GM18508 (cell line): ENCODE measurements around the gene METAP2.
"Not testable (repeated sequence)": the region's sequence is repeated elsewhere in the genome, so short reads cannot be mapped to it uniquely, and the experiment has no call there.

Experiments
- ATAC-seq: cut with Tn5 transposase; IDR thresholded peaks from one replicate; pipeline ENCODE4 v1.9.1; 2021; ENCODE audit warnings: moderate number of reproducible peaks; ENCODE audit not compliant: insufficient read depth, unreplicated experiment

The METAP2 gene

GRCh38 chr12:95462081-95462480, 11.9 kb upstream of the METAP2 start:
- ATAC-seq, result no peak

- ATAC-seq, result no peak
Observed at GRCh38 chr12:95462551-95462950, 11.4 kb upstream of the METAP2 start.

- no peak for ATAC-seq
Observed at GRCh38 chr12:95463050-95463449, 10.9 kb upstream of the METAP2 start.

- ATAC-seq, result not testable (repeated sequence)
Observed at GRCh38 chr12:95463776-95464175, 10.2 kb upstream of the METAP2 start.

GRCh38 chr12:95465275-95465674, 8.7 kb upstream of the METAP2 start:
- no peak for ATAC-seq

GRCh38 chr12:95470300-95470699, 3.7 kb upstream of the METAP2 start:
- ATAC-seq, result no peak

GRCh38 chr12:95473231-95473883, 595 bp upstream of the METAP2 start:
- ATAC-seq, result peak; percentile 8

GRCh38 chr12:95474660-95474958, 657 bp downstream of the METAP2 start:
- no peak for ATAC-seq

GRCh38 chr12:95480230-95480629, 6.3 kb downstream of the METAP2 start:
- ATAC-seq, result no peak

- ATAC-seq, result no peak
Observed at GRCh38 chr12:95481072-95481471, 7.1 kb downstream of the METAP2 start.

- ATAC-seq, result no peak
Observed at GRCh38 chr12:95481888-95482287, 7.9 kb downstream of the METAP2 start.

GRCh38 chr12:95482564-95482963, 8.6 kb downstream of the METAP2 start:
- not testable (repeated sequence) for ATAC-seq

GRCh38 chr12:95484524-95484923, 10.6 kb downstream of the METAP2 start:
- no peak for ATAC-seq

GRCh38 chr12:95487024-95487423, 13.1 kb downstream of the METAP2 start:
- ATAC-seq, result no peak

- no peak for ATAC-seq
Observed at GRCh38 chr12:95492462-95492861, 18.5 kb downstream of the METAP2 start.

- ATAC-seq, result no peak
Observed at GRCh38 chr12:95494888-95495287, 20.9 kb downstream of the METAP2 start.

GRCh38 chr12:95495433-95495832, 21.5 kb downstream of the METAP2 start:
- no peak for ATAC-seq

GRCh38 chr12:95497031-95497430, 23.1 kb downstream of the METAP2 start:
- ATAC-seq, result no peak

GRCh38 chr12:95498968-95499367, 25.0 kb downstream of the METAP2 start:
- no peak for ATAC-seq

- no peak for ATAC-seq
Observed at GRCh38 chr12:95499772-95500171, 25.8 kb downstream of the METAP2 start.

GRCh38 chr12:95504140-95504539, 30.2 kb downstream of the METAP2 start:
- no peak for ATAC-seq

GRCh38 chr12:95505039-95505438, 31.1 kb downstream of the METAP2 start:
- ATAC-seq, result no peak
